H9 (cell line): ENCODE results near the gene ELK1. TPM values are rescaled to one million over a fixed set of nuclear protein-coding genes. Genes with fewer than 3 reads are reported as not detected.

ENCODE experiments used
- DNase-seq: peaks from one replicate; pipeline ENCODE4 v3.0.0-alpha.2; 2017
- H2AFZ ChIP-seq: one replicate; pipeline ENCODE4 v1.6.1; 2013; ENCODE audit warnings: mild to moderate bottlenecking, low read length, control low read depth, moderate library complexity
- H2AK5ac ChIP-seq: 2 replicates; pipeline ENCODE4 v1.6.1; 2013; ENCODE audit warnings: low read length, control low read depth, mixed read lengths; ENCODE audit not compliant: insufficient read length
- H2BK120ac ChIP-seq: one replicate; pipeline ENCODE4 v1.6.1; 2013; ENCODE audit warnings: low read depth, mild to moderate bottlenecking, low read length, control low read depth, inconsistent platforms; ENCODE audit not compliant: poor library complexity, severe bottlenecking
- H2BK12ac ChIP-seq: 2 replicates; pipeline ENCODE4 v1.6.1; 2013; ENCODE audit warnings: low read length, control low read depth, mixed read lengths, low read depth; ENCODE audit not compliant: insufficient read length
- H2BK15ac ChIP-seq: 2 replicates; pipeline ENCODE4 v1.6.1; 2013; ENCODE audit warnings: low read depth, low read length, control low read depth
- H2BK20ac ChIP-seq: one replicate; pipeline ENCODE4 v1.6.1; 2013; ENCODE audit warnings: low read depth, mild to moderate bottlenecking, low read length, control low read depth, inconsistent platforms; ENCODE audit not compliant: poor library complexity, severe bottlenecking
- H2BK5ac ChIP-seq: 2 replicates; pipeline ENCODE4 v1.6.1; 2013; ENCODE audit warnings: low read length, control low read depth, mixed read lengths; ENCODE audit not compliant: insufficient read length
- H3K14ac ChIP-seq: 2 replicates; pipeline ENCODE4 v1.6.1; 2013; ENCODE audit warnings: low read length, control low read depth; ENCODE audit not compliant: insufficient read depth
- H3K18ac ChIP-seq: 2 replicates; pipeline ENCODE4 v1.6.1; 2013; ENCODE audit warnings: low read depth, mild to moderate bottlenecking, mixed read lengths, low read length, control low read depth; ENCODE audit not compliant: insufficient read length
- H3K23ac ChIP-seq: 2 replicates; pipeline ENCODE4 v1.6.1; 2013; ENCODE audit warnings: low read length, control low read depth, mixed read lengths, low read depth; ENCODE audit not compliant: insufficient read length
- H3K23me2 ChIP-seq: 2 replicates; pipeline ENCODE4 v1.6.1; 2013; ENCODE audit warnings: low read depth, mild to moderate bottlenecking, mixed read lengths, low read length, control low read depth; ENCODE audit not compliant: insufficient read length, poor library complexity, severe bottlenecking
- H3K27ac ChIP-seq: 2 replicates; pipeline ENCODE4 v1.5.1; 2013; ENCODE audit warnings: low read length, control low read depth, mixed read lengths, low read depth; ENCODE audit not compliant: insufficient read length
- H3K27me3 ChIP-seq: 2 replicates; pipeline ENCODE4 v1.6.1; 2013; ENCODE audit warnings: low read length, control low read depth, inconsistent platforms; ENCODE audit not compliant: insufficient read depth
- H3K4ac ChIP-seq: 2 replicates; pipeline ENCODE4 v1.6.1; 2013; ENCODE audit warnings: low read depth, mild to moderate bottlenecking, control low read depth, inconsistent platforms, low read length, moderate library complexity
- H3K4me1 ChIP-seq: 2 replicates; pipeline ENCODE4 v1.6.1; 2013; ENCODE audit warnings: low read length, control low read depth, inconsistent platforms; ENCODE audit not compliant: insufficient read depth
- H3K4me2 ChIP-seq: 2 replicates; pipeline ENCODE4 v1.6.1; 2013; ENCODE audit warnings: low read length, control low read depth, mixed read lengths; ENCODE audit not compliant: insufficient read length, insufficient read depth
- H3K56ac ChIP-seq: 2 replicates; pipeline ENCODE4 v1.6.1; 2013; ENCODE audit warnings: low read depth, mild to moderate bottlenecking, mixed read lengths, low read length, control low read depth; ENCODE audit not compliant: insufficient read length
- H3K79me1 ChIP-seq: 2 replicates; pipeline ENCODE4 v1.6.1; 2013; ENCODE audit warnings: low read depth, mild to moderate bottlenecking, moderate library complexity, low read length, control low read depth, inconsistent platforms; ENCODE audit not compliant: insufficient read depth, poor library complexity, severe bottlenecking
- H3K79me2 ChIP-seq: 2 replicates; pipeline ENCODE4 v1.6.1; 2013; ENCODE audit warnings: low read length, control low read depth, inconsistent platforms; ENCODE audit not compliant: insufficient read depth
- H3K9ac ChIP-seq: 2 replicates; pipeline ENCODE4 v1.6.1; 2013; ENCODE audit warnings: low read length, control low read depth, mixed read lengths; ENCODE audit not compliant: insufficient read length; ENCODE audit errors: extremely low read depth
- H3K9me3 ChIP-seq: one replicate; pipeline ENCODE4 v1.6.1; 2013; ENCODE audit warnings: low read depth, low read length, inconsistent platforms; ENCODE audit not compliant: control insufficient read depth
- H3T11ph ChIP-seq: one replicate; pipeline ENCODE4 v1.6.1; 2013; ENCODE audit warnings: mild to moderate bottlenecking, low read length, control low read depth, inconsistent platforms
- H4K20me1 ChIP-seq: one replicate; pipeline ENCODE4 v1.6.1; 2013; ENCODE audit not compliant: control insufficient read depth, insufficient read length, insufficient read depth
- H4K5ac ChIP-seq: 2 replicates; pipeline ENCODE4 v1.6.1; 2013; ENCODE audit warnings: low read depth, mild to moderate bottlenecking, mixed read lengths, low read length, control low read depth; ENCODE audit not compliant: insufficient read length
- H4K8ac ChIP-seq: replicated peaks from 2 replicates; pipeline ENCODE4 v1.6.1; 2013; ENCODE audit warnings: low read length, control low read depth, mixed read lengths, low read depth; ENCODE audit not compliant: insufficient read length
- H4K91ac ChIP-seq: 2 replicates; pipeline ENCODE4 v1.6.1; 2013; ENCODE audit warnings: low read depth, mild to moderate bottlenecking, moderate library complexity, mixed read lengths, low read length, control low read depth; ENCODE audit not compliant: insufficient read length
- H3K27ac Mint-ChIP-seq, 3 experiments: 2 replicates in 2 of 3; 3 replicates in 1 of 3; pipeline ENCODE4 v1.8.0; 2020 to 2021; ENCODE audit warnings: mixed read lengths in 3 of 3, mild to moderate bottlenecking in 1 of 3, moderate library complexity in 1 of 3
- H3K27me3 Mint-ChIP-seq: 2 replicates; pipeline ENCODE4 v1.8.0; 2021; ENCODE audit warnings: low read depth, mild to moderate bottlenecking, moderate library complexity, mixed read lengths
- H3K36me3 Mint-ChIP-seq, 3 experiments: 2 replicates in 2 of 3; 3 replicates in 1 of 3; pipeline ENCODE4 v1.8.0; 2020 to 2021; ENCODE audit warnings: low read depth in 3 of 3, mixed read lengths in 3 of 3; ENCODE audit not compliant: insufficient read depth in 1 of 3
- H3K4me1 Mint-ChIP-seq, 2 experiments: 2 replicates each; pipeline ENCODE4 v1.8.0; 2020; ENCODE audit warnings: mixed read lengths in 2 of 2
- H3K4me3 Mint-ChIP-seq, 2 experiments: 2 replicates in 1 of 2; 3 replicates in 1 of 2; pipeline ENCODE4 v1.8.0; 2020 to 2021; ENCODE audit warnings: mild to moderate bottlenecking in 2 of 2, mixed read lengths in 2 of 2, moderate library complexity in 1 of 2
- H3K9me3 Mint-ChIP-seq, 2 experiments: 2 replicates in 1 of 2; 3 replicates in 1 of 2; pipeline ENCODE4 v1.8.0; 2020; ENCODE audit warnings: mild to moderate bottlenecking in 2 of 2, mixed read lengths in 2 of 2, moderate library complexity in 1 of 2
- WGBS: extraction: QIAGEN DNeasy Blood & Tissue Kit; methylation state at CpG from one replicate; pipeline ENCODE4 v1.1.7; 2013; ENCODE audit warnings: missing lambda C conversion rate, low lambda C conversion rate, mixed read lengths; ENCODE audit not compliant: insufficient read length; ENCODE audit errors: extremely low coverage; 5-methylcytosine and 5-hydroxymethylcytosine counted together
- total RNA-seq: library from RNA; stranded (reverse); gene quantifications from 2 replicates; pipeline ENCODE4 v1.2.1, GENCODE V29; 2021
- TF ChIP-seq, protein P1 (sequence below): fragments of 200-600 bp; sonication (generic); conservative IDR thresholded peaks from 3 replicates; pipeline ENCODE4 v1.8.0; 2021; ENCODE audit warnings: antibody characterized with exemption, mild to moderate bottlenecking

The ELK1 gene
- total RNA-seq, 1 experiment from 2014 or later, result 49.8 TPM

DNA sequence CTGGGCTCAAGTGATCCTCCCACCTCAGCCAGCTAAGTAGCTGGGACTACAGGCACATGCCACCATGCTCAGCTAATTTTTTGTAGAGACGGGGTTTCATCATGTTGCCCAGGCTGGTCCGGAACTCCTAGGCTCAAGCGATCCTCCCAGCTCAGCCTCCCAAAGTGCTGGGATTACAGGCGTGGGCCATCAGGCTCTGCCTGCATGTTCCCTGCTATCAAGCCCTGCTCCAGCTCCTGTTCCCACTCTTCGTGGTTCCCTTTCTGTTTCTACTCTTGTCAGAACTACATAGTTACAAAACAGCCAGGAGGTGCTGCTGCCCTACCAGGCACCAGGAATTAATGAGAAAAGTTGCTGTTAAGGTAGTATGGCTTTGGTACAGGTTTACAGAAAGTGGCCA lies 59.4 kb downstream of the ELK1 start:
- H4K91ac ChIP-seq, result no peak overlapping the region
- no peak overlapping the region for H3K56ac ChIP-seq
- DNase-seq, result no peak
- no peak overlapping the region for H3K9ac ChIP-seq
- no peak overlapping the region for H3K4me2 ChIP-seq
- no peak overlapping the region for H2BK15ac ChIP-seq
- H4K8ac ChIP-seq, result no peak overlapping the region
- no peak overlapping the region for H2AK5ac ChIP-seq
- TF ChIP-seq, protein P1, sequence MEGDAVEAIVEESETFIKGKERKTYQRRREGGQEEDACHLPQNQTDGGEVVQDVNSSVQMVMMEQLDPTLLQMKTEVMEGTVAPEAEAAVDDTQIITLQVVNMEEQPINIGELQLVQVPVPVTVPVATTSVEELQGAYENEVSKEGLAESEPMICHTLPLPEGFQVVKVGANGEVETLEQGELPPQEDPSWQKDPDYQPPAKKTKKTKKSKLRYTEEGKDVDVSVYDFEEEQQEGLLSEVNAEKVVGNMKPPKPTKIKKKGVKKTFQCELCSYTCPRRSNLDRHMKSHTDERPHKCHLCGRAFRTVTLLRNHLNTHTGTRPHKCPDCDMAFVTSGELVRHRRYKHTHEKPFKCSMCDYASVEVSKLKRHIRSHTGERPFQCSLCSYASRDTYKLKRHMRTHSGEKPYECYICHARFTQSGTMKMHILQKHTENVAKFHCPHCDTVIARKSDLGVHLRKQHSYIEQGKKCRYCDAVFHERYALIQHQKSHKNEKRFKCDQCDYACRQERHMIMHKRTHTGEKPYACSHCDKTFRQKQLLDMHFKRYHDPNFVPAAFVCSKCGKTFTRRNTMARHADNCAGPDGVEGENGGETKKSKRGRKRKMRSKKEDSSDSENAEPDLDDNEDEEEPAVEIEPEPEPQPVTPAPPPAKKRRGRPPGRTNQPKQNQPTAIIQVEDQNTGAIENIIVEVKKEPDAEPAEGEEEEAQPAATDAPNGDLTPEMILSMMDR, result no peak
- H3K27me3 Mint-ChIP-seq, result no peaks in the 10 kb centered on the region
- H3K14ac ChIP-seq, result no peak overlapping the region
- peaks cover 48% of the 10 kb centered on the region for H3K9me3 ChIP-seq
- no peak overlapping the region for H3K23ac ChIP-seq
- no peak overlapping the region for H2AFZ ChIP-seq
- no CpG with 5 or more reads among the region's 5 CpGs for WGBS
- no peak overlapping the region for H3K27ac ChIP-seq
- H3K4me3 Mint-ChIP-seq, result no peak overlapping the region
- no peak overlapping the region for H3K4ac ChIP-seq
- H3T11ph ChIP-seq, result no peak overlapping the region
- H3K18ac ChIP-seq, result no peak overlapping the region
- H3K23me2 ChIP-seq, result no peaks in the 10 kb centered on the region
- H4K20me1 ChIP-seq, result no peaks in the 10 kb centered on the region
- H2BK120ac ChIP-seq, result no peak overlapping the region
- H2BK20ac ChIP-seq, result no peak overlapping the region
- no peaks in the 10 kb centered on the region for H3K4me1 ChIP-seq
- H3K79me2 ChIP-seq, result no peaks in the 10 kb centered on the region
- H3K27me3 ChIP-seq, result no peaks in the 10 kb centered on the region
- H3K9me3 Mint-ChIP-seq, result peaks cover 54 to 70% of the 10 kb centered on the region in 2 experiments
- H3K27ac Mint-ChIP-seq, result no peak overlapping the region
- H3K36me3 Mint-ChIP-seq, result peaks cover 6 to 11% (median 7%) of the 10 kb centered on the region in 3 experiments; a peak in 6 of 7 replicates
- H3K4me1 Mint-ChIP-seq, result peaks cover 0 to 4% of the 10 kb centered on the region in 2 experiments; a peak in 1 of 4 replicates
- H2BK5ac ChIP-seq, result no peak overlapping the region
- H4K5ac ChIP-seq, result no peak overlapping the region
- no peaks in the 10 kb centered on the region for H3K79me1 ChIP-seq
- no peak overlapping the region for H2BK12ac ChIP-seq
